ENCODE data around the gene EVC. TPM values are rescaled to one million over a fixed set of nuclear protein-coding genes. Genes with fewer than 3 reads are reported as not detected.

Gene EVC
- total and polyA plus RNA-seq, 2 of the 8 experiments (the other 6 are each of a cell fraction or from before 2014, with no cell fraction given): 2.6 to 9.8 TPM

DNA sequence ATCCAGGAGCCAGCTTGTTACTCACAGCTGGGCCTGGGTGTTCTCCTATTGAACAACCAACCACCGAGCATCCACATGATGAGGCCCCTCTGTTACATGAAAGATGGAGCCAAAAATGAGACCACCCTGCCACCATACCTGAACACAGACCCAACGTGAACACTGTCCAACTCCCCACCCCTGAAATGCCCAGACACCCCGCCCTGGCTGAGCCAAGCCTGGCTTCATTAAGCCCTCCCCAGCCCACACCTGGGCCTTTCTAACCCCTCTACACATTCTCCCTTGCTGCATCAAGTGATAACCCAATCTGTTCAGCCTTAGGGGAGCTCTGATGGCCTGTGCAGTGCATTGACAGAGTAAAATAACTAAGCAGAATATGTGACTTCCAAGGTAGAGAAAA lies 80.7 kb downstream of the EVC start:
- no peak overlapping the region for H3K4ac ChIP-seq (replicated peaks; ENCODE audit: insufficient read length, low read depth, low read length)
- H3K79me2 ChIP-seq (ENCODE audit: control insufficient read depth in 1 of 2, insufficient read depth in 2 of 2, low read length in 2 of 2): no peaks in the 10 kb centered on the region
- CTCF ChIA-PET (ENCODE audit: partially characterized antibody): interaction anchor here (1.1 to 2.3 kb wide), 5 partner anchors 12 to 392 kb away, joined by 3 to 14 read pairs (median 5); no protein-coding TSS in a partner anchor
- H2AFZ ChIP-seq (ENCODE audit: low read length): no peak overlapping the region
- H3K23ac ChIP-seq (ENCODE audit: insufficient read length): no peak overlapping the region
- H3K14ac ChIP-seq (ENCODE audit: insufficient read length): no peak overlapping the region
- POLR2A ChIA-PET (ENCODE audit: partially characterized antibody): interaction anchor here (1.1 kb wide), 1 partner anchor 41 kb away, joined by 3 read pairs; no protein-coding TSS in a partner anchor
- no peaks in the 10 kb centered on the region for H3K27me3 ChIP-seq (replicated peaks in 1 of 4; ENCODE audit: control insufficient read depth in 3 of 4, extremely low read depth in 1 of 4, insufficient read depth in 3 of 4, low read length in 3 of 4)
- no peak overlapping the region for H2BK12ac ChIP-seq (ENCODE audit: low read depth, low read length)
- no peaks in the 10 kb centered on the region for H4K20me1 ChIP-seq (replicated peaks in 1 of 2; ENCODE audit: control insufficient read depth in 1 of 2, insufficient read depth in 2 of 2, low read length in 2 of 2)
- DNase-seq (ENCODE audit: low read depth in 1 of 2, low spot score in 2 of 2): no peak
- H3K27ac ChIP-seq (ENCODE audit: low read depth, low read length): no peak overlapping the region
- TF ChIP-seq, protein P1, sequence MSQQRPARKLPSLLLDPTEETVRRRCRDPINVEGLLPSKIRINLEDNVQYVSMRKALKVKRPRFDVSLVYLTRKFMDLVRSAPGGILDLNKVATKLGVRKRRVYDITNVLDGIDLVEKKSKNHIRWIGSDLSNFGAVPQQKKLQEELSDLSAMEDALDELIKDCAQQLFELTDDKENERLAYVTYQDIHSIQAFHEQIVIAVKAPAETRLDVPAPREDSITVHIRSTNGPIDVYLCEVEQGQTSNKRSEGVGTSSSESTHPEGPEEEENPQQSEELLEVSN (IDR thresholded peaks at IDR 0.05): no peak
- TF ChIP-seq SP1 (IDR thresholded peaks at IDR 0.05; ENCODE audit: low read depth, low read length) (no peak), RBBP5 (IDR thresholded peaks at IDR 0.05; ENCODE audit: borderline replicate concordance, low read depth, low read length) (no peak), SP2 (IDR thresholded peaks at IDR 0.05; ENCODE audit: low read length) (no peak), ASH2L (IDR thresholded peaks at IDR 0.05; ENCODE audit: low read length) (no peak)
- H2BK15ac ChIP-seq (ENCODE audit: low read length): no peak overlapping the region
- no peak overlapping the region for H2BK120ac ChIP-seq (replicated peaks; ENCODE audit: low read depth, low read length)
- H3K18ac ChIP-seq (ENCODE audit: extremely low read depth, low read length): no peak overlapping the region
- no peaks in the 10 kb centered on the region; a peak in 1 of 4 replicates for H3K9me3 ChIP-seq (ENCODE audit: insufficient read depth in 2 of 2, low read depth in 1 of 2, low read length in 1 of 2)
- no peak overlapping the region for H4K5ac ChIP-seq (ENCODE audit: insufficient read length, low read depth, low read length)
- peaks cover 0 to 7% (median 2%) of the 10 kb centered on the region in 4 experiments; a peak in 5 of 8 replicates for H3K36me3 ChIP-seq (ENCODE audit: control insufficient read depth in 2 of 4, insufficient read depth in 4 of 4, low read length in 3 of 4)
- FAIRE-seq: no peak
- H3K79me1 ChIP-seq (ENCODE audit: low read depth, low read length): no peaks in the 10 kb centered on the region
- H3K9ac ChIP-seq (replicated peaks in 1 of 4; ENCODE audit: extremely low read depth in 1 of 4, low read depth in 3 of 4, low read length in 3 of 4): no peak overlapping the region
- no peaks in the 10 kb centered on the region for H3K4me1 ChIP-seq (replicated peaks in 1 of 4; ENCODE audit: control insufficient read depth in 3 of 4, insufficient read depth in 4 of 4, low read length in 3 of 4)
- no peak overlapping the region for H2BK5ac ChIP-seq (ENCODE audit: low read depth, low read length)
- no peaks in the 10 kb centered on the region for H3K23me2 ChIP-seq (ENCODE audit: low read depth, low read length)
- no peak overlapping the region for H4K91ac ChIP-seq (replicated peaks; ENCODE audit: insufficient read length, low read length)
- no peak overlapping the region for H3K56ac ChIP-seq (replicated peaks; ENCODE audit: insufficient read length, low read depth, low read length)
- H2AK5ac ChIP-seq (ENCODE audit: low read depth, low read length): no peak overlapping the region
- no peak overlapping the region for H3K4me2 ChIP-seq (ENCODE audit: insufficient read depth in 1 of 2, low read depth in 2 of 2, low read length in 2 of 2)
- H3K4me3 ChIP-seq (ENCODE audit: extremely low read depth in 1 of 4, insufficient read depth in 2 of 4, low read depth in 3 of 4, low read length in 4 of 4): no peak overlapping the region
- H2BK20ac ChIP-seq (ENCODE audit: low read length): no peak overlapping the region
- 96% methylated on average over 3 of the region's 3 CpGs; no CpG with 5 or more reads in 1 of the 2 experiments for WGBS, 2 experiments (ENCODE audit: extremely low coverage in 1 of 2, insufficient coverage in 1 of 2, insufficient read length in 1 of 2, insufficient replicate concordance in 2 of 2, low coverage in 1 of 2, low lambda C conversion rate in 2 of 2, missing lambda C conversion rate in 1 of 2)
- no peak overlapping the region for H4K8ac ChIP-seq (ENCODE audit: extremely low read depth, insufficient read depth, low read length)

Measured in H1 (cell line).